Renal pelvis (tissue), 4 donors: Measurements from ENCODE around the gene PEF1. TPM values are rescaled to one million over a fixed set of nuclear protein-coding genes. Genes with fewer than 3 reads are reported as not detected.
A peak's percentile ranks its signal among the peaks of the same experiment; 100 is the strongest.

ENCODE experiments used
- DNase-seq: peaks from one replicate; pipeline ENCODE4 v3.0.0-alpha.2; 2013
- polyA plus RNA-seq, 3 donors: library from polyadenylated mRNA; unstranded; fragments of 120-200 nt; gene quantifications; one replicate each; pipeline ENCODE4 v1.2.1, GENCODE V29; 2013; ENCODE audit not compliant: insufficient read length in 3 of 3

PEF1 gene
- polyA plus RNA-seq, 3 donors, result 77.2 to 81.4 (median 79.1) TPM

- peak; percentile 53 for DNase-seq
Observed at GRCh38 chr1:31617916-31618746, 26.5 kb downstream of the PEF1 start.

GRCh38 chr1:31617218-31617915 is 27.3 kb downstream of the PEF1 start, which contains the start of gene HCRTR1:
Gene HCRTR1, plus strand, starts transcription at chr1:31617689. Its CDS starts 1,504 bp downstream, at chr1:31619193.
- no peak for DNase-seq

GRCh38 chr1:31615939-31616338 is 28.7 kb downstream of the PEF1 start:
- DNase-seq, result no peak

GRCh38 chr1:31615414-31615813 is 29.3 kb downstream of the PEF1 start:
- DNase-seq, result no peak

GRCh38 chr1:31614414-31615005 is 30.2 kb downstream of the PEF1 start:
- DNase-seq, result no peak

GRCh38 chr1:31609514-31610118 is 35.1 kb downstream of the PEF1 start:
- DNase-seq, result peak; percentile 58

- DNase-seq, result no peak
Observed at GRCh38 chr1:31607360-31607759, 37.3 kb downstream of the PEF1 start.

- DNase-seq, result no peak
Observed at GRCh38 chr1:31605908-31606427, 38.7 kb downstream of the PEF1 start.

GRCh38 chr1:31602081-31602480 is 42.6 kb downstream of the PEF1 start:
- no peak for DNase-seq

GRCh38 chr1:31600641-31601040 is 44.0 kb downstream of the PEF1 start:
- DNase-seq, result no peak

GRCh38 chr1:31598980-31599379 is 45.7 kb downstream of the PEF1 start:
- DNase-seq, result no peak

GRCh38 chr1:31596737-31597097 is 48.0 kb downstream of the PEF1 start:
- DNase-seq, result no peak

- DNase-seq, result no peak
Observed at GRCh38 chr1:31595836-31596736, 48.6 kb downstream of the PEF1 start.

GRCh38 chr1:31593770-31594632 is 50.7 kb downstream of the PEF1 start:
- no peak for DNase-seq

GRCh38 chr1:31593136-31593665 is 51.5 kb downstream of the PEF1 start:
- no peak for DNase-seq

- no peak for DNase-seq
Observed at GRCh38 chr1:31592132-31592531, 52.5 kb downstream of the PEF1 start.

- DNase-seq, result no peak
Observed at GRCh38 chr1:31591425-31592093, 53.1 kb downstream of the PEF1 start.

GRCh38 chr1:31588751-31589515 is 55.7 kb downstream of the PEF1 start:
- no peak for DNase-seq
